Pancreas (tissue), 10 donors: Measurements from ENCODE around the gene TMEM158. TPM values are rescaled to one million over a fixed set of nuclear protein-coding genes. Genes with fewer than 3 reads are reported as not detected.

Experiments used
- ATAC-seq, 4 donors: fragments of 200-7000 bp; cut with Tn5 transposase; one replicate each; pipeline versions ENCODE4 v1.8.0 to v1.9.1; 2020; ENCODE audit warnings: mild to moderate bottlenecking in 4 of 4, moderate library complexity in 4 of 4
- DNase-seq, 6 donors: peaks; one replicate each; pipeline ENCODE4 v3.0.0-alpha.2; 2020
- FAIRE-seq: peaks from 2 replicates; lab custom pipeline; 2012; peaks lifted over from hg19 to GRCh38; lab: Jason Lieb, UNC
- H3K27ac ChIP-seq, 4 donors: fragments of 200-600 bp; sonication (generic); 1 replicate in 3 of 4; 2 replicates in 1 of 4; pipeline versions ENCODE4 v1.5.0 to v1.8.0; 2020
- H3K27me3 ChIP-seq, 4 donors: fragments of 200-600 bp; one replicate each; pipeline ENCODE4 v1.8.0; 2021
- H3K36me3 ChIP-seq, 3 donors: fragments of 200-600 bp; sonication (generic) in 1 of 3; one replicate each; pipeline versions ENCODE4 v1.5.0 to v1.8.0; 2020 to 2021
- H3K4me1 ChIP-seq, 3 donors: fragments of 200-600 bp; one replicate each; pipeline ENCODE4 v1.8.0; 2021
- H3K4me3 ChIP-seq, 4 donors: fragments of 200-600 bp; sonication (generic) in 2 of 4; one replicate each; pipeline versions ENCODE4 v1.5.0 to v1.8.0; 2020 to 2021
- H3K9me3 ChIP-seq, 4 donors: fragments of 200-600 bp; one replicate each; pipeline ENCODE4 v1.8.0; 2021
- WGBS, 2 donors: extraction: QIAGEN DNeasy Blood & Tissue Kit; methylation state at CpG; one replicate each; pipeline ENCODE4 v1.1.7; 2013; 5-methylcytosine and 5-hydroxymethylcytosine counted together
- intact Hi-C, 3 donors: fragments of 100-400 bp; cut with DNase I; formaldehyde crosslinking; loops; one replicate each; pipeline versions ENCODE4 v1.11.1 to v1.14.2; 2022
- polyA plus RNA-seq, 2 donors: library from polyadenylated mRNA; stranded (reverse); fragments of 200-250 nt; gene quantifications; one replicate each; pipeline ENCODE4 v1.2.3, GENCODE V29; 2013
- total RNA-seq, 6 donors: library from RNA; stranded (reverse); fragmentation: NEBNext Ultra II Directional in 4 of 6; extraction: Animal tissue kit (Norgen Biotek cat#: 25700) in 4 of 6; gene quantifications; one replicate each; pipeline versions ENCODE4 v1.2.1 to v1.2.4, GENCODE V29; 2021 to 2023
- TF ChIP-seq, protein P1 (sequence below), 4 donors: fragments of 200-600 bp; sonication (generic) in 3 of 4; IDR thresholded peaks; one replicate each; pipeline versions ENCODE4 v1.5.0 to v1.8.0; 2021; ENCODE audit warnings: antibody characterized with exemption in 4 of 4
- donor health status: healthy with polysubstance abuse.
- donor health status: DM: no; HTN: no; CAD: no; lungs with moderate emphysema.
- donor health status: DM: no; HTN: no; CAD: no.
- donor health status: control.
- donor health status: control.
- donor health status: Bipolar disorder and iron deficiency.
- donor health status: DM: yes; HTN: yes; CAD: no.
- donor health status: DM: no; HTN: no; CAD: no.
- donor health status: DM: no; HTN: no; CAD: no.
- donor health status: DM: yes; HTN: yes; CAD: no.

Gene TMEM158
- total and polyA plus RNA-seq, 8 donors: 1.3 to 5.4 (median 2.3) TPM

DNA sequence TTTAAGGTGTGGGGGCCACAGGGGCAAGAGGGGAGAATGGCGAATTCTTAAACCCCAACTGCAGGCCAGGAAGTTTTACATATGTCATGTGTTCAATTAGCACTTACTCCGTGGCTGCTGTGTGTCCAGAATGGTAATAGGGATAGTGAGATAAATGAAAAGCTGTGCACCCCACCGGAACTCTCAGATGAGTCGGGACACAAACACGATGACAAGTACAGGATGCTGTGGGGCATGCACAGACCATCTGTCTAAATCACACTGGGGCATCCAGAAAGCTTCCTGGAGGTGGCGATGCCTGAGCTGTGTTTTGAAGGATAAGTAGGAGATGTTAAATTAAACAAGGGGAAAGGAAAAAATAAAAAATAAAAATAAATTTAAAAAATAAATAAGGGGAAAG, 18.3 kb upstream of the TMEM158 start:
- no peaks in the 10 kb centered on the region for H3K9me3 ChIP-seq
- no peak overlapping the region for H3K4me3 ChIP-seq
- no peaks in the 10 kb centered on the region for H3K4me1 ChIP-seq
- no peak for ATAC-seq
- FAIRE-seq: no peak
- TF ChIP-seq, protein P1, sequence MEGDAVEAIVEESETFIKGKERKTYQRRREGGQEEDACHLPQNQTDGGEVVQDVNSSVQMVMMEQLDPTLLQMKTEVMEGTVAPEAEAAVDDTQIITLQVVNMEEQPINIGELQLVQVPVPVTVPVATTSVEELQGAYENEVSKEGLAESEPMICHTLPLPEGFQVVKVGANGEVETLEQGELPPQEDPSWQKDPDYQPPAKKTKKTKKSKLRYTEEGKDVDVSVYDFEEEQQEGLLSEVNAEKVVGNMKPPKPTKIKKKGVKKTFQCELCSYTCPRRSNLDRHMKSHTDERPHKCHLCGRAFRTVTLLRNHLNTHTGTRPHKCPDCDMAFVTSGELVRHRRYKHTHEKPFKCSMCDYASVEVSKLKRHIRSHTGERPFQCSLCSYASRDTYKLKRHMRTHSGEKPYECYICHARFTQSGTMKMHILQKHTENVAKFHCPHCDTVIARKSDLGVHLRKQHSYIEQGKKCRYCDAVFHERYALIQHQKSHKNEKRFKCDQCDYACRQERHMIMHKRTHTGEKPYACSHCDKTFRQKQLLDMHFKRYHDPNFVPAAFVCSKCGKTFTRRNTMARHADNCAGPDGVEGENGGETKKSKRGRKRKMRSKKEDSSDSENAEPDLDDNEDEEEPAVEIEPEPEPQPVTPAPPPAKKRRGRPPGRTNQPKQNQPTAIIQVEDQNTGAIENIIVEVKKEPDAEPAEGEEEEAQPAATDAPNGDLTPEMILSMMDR (IDR thresholded peaks at IDR 0.05): no peak
- no peaks in the 10 kb centered on the region for H3K36me3 ChIP-seq
- 50 to 54% methylated on average over 6 of the region's 6 CpGs for WGBS, 2 donors
- intact Hi-C loops: no loop called here
- H3K27ac ChIP-seq: no peak overlapping the region
- H3K27me3 ChIP-seq: no peaks in the 10 kb centered on the region
- DNase-seq: no peak

DNA sequence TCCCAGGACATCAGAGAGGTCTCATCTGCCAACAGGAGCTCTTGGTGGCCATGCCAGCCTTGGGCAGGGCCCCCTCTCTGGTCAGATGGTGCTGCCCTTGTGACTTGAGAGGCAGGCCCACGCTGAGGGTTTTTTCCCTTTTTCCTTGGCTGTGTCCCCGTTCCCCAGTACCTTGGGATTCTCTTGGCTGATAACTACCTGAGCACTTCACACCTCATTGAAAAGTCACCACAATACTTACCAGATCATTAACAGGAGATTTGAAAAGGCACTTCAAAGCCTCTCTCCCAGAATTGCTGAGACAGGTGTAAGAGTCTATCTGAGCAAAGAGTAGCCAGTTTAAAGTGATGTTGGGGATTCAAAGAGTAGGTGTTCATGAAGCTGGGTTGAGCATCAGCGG, 15.1 kb upstream of the TMEM158 start:
- H3K27ac ChIP-seq: no peak overlapping the region
- ATAC-seq: no peak
- H3K9me3 ChIP-seq: no peaks in the 10 kb centered on the region
- no peak for DNase-seq
- H3K27me3 ChIP-seq: no peaks in the 10 kb centered on the region
- no peaks in the 10 kb centered on the region for H3K36me3 ChIP-seq
- TF ChIP-seq, protein P1 (IDR thresholded peaks at IDR 0.05): no peak
- no peak overlapping the region for H3K4me3 ChIP-seq
- FAIRE-seq: no peak
- intact Hi-C loops: no loop called here
- 54 to 55% methylated on average over 3 of the region's 3 CpGs for WGBS, 2 donors
- H3K4me1 ChIP-seq: no peaks in the 10 kb centered on the region

DNA sequence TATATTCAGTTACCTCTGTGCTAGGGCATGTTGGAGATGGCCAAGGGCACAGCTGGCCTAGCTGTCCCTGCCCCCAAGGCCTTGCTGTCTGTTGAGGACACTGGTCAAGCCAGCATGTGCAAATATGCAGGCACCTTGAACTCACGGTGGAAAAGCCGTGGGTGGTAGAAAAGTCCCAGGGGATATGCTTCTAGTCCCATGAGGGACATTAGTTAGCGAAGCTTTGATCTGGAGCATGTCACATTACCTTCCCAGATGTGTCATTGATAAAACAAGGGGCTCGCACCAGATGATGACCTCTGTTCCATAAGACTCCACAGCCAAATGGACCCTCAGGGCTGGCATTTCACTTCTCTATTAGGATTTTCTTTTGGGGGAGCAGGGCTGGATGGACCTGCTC, 14.2 kb upstream of the TMEM158 start:
- TF ChIP-seq, protein P1 (IDR thresholded peaks at IDR 0.05): no peak
- Histone ChIP-seq H3K4me3 (no peak overlapping the region), H3K4me1 (no peaks in the 10 kb centered on the region), H3K27ac (no peak overlapping the region), H3K27me3 (no peaks in the 10 kb centered on the region), H3K36me3 (no peaks in the 10 kb centered on the region), H3K9me3 (no peaks in the 10 kb centered on the region)
- ATAC-seq (no peak), FAIRE-seq (no peak), DNase-seq (no peak)
- intact Hi-C loops: no loop called here
- 53 to 73% methylated on average over 4 of the region's 4 CpGs for WGBS, 2 donors

GRCh38 chr3:45239254-45239653, 13.2 kb upstream of the TMEM158 start:
- ATAC-seq: no peak
- intact Hi-C loops: no loop called here

DNA sequence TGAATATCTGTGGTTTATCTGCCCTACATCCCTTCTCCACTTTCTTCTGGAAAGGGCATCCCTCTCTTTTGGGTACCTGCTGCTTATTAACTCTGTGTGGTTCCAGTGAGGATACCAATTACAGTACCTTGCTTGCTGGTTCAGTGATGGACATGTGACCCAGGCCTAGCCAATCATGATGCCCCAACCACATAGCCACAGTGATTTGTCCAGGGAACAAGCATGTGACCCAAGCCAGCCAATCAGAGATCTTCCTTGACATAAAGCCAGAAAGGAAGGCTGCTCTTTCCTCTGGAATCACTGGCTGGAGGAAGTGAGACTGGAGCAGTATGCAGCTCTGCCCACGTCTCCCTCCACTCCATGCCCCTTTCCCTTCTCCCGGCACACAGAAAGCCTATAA, 10.9 kb upstream of the TMEM158 start:
- WGBS, 2 donors: 66 to 90% methylated on average over 2 of the region's 2 CpGs
- Histone ChIP-seq H3K27ac (no peak overlapping the region), H3K9me3 (no peaks in the 10 kb centered on the region), H3K27me3 (no peaks in the 10 kb centered on the region), H3K4me1 (no peaks in the 10 kb centered on the region), H3K36me3 (no peaks in the 10 kb centered on the region), H3K4me3 (no peak overlapping the region)
- DNase-seq: no peak
- TF ChIP-seq, protein P1 (IDR thresholded peaks at IDR 0.05): no peak
- FAIRE-seq: no peak
- no peak for ATAC-seq
- intact Hi-C loops: no loop called here

More at GRCh38 chr3:45239254-45239653, 13.2 kb upstream of the TMEM158 start:
- 57 to 70% methylated on average over 4 of the region's 4 CpGs for WGBS, 2 donors
- Histone ChIP-seq H3K9me3 (no peaks in the 10 kb centered on the region), H3K27me3 (no peaks in the 10 kb centered on the region), H3K36me3 (no peaks in the 10 kb centered on the region), H3K4me1 (no peaks in the 10 kb centered on the region), H3K4me3 (no peak overlapping the region), H3K27ac (no peak overlapping the region)
- FAIRE-seq (no peak), DNase-seq (no peak)
- TF ChIP-seq, protein P1 (IDR thresholded peaks at IDR 0.05): no peak
